ENCODE measurements around the gene TNS1. TPM values are rescaled to one million over a fixed set of nuclear protein-coding genes. Genes with fewer than 3 reads are reported as not detected.

Gene TNS1
- total and polyA plus RNA-seq, 2 donors, result 8.3 to 21.3 TPM

GRCh38 chr2:217834057-217834620, 168.7 kb downstream of the TNS1 start:
- Histone ChIP-seq H3K9me3 (ENCODE audit: control insufficient read depth in 2 of 2, insufficient read depth in 1 of 2, low read length in 1 of 2) (no peaks in the 10 kb centered on the region), H3K27me3 (ENCODE audit: control insufficient read depth in 2 of 2, insufficient read depth in 1 of 2, low read length in 1 of 2) (no peaks in the 10 kb centered on the region), H3K27ac (ENCODE audit: low read depth in 1 of 2, low read length in 1 of 2) (no peak overlapping the region), H3K4me3 (ENCODE audit: low read length in 2 of 2) (no peak overlapping the region), H3K36me3 (ENCODE audit: control insufficient read depth in 2 of 2, insufficient read depth in 2 of 2, low read length in 1 of 2) (no peaks in the 10 kb centered on the region), H3K4me1 (ENCODE audit: control insufficient read depth in 2 of 2, insufficient read depth in 2 of 2, low read length in 2 of 2) (no peaks in the 10 kb centered on the region)
- no peak for DNase-seq (ENCODE audit: low read depth in 6 of 9, low spot score in 9 of 9)
- 84% methylated on average over 3 of the region's 3 CpGs for WGBS

- Histone ChIP-seq H3K4me1 (ENCODE audit: control insufficient read depth in 2 of 2, insufficient read depth in 2 of 2, low read length in 2 of 2) (no peaks in the 10 kb centered on the region), H3K27me3 (ENCODE audit: control insufficient read depth in 2 of 2, insufficient read depth in 1 of 2, low read length in 1 of 2) (no peaks in the 10 kb centered on the region), H3K36me3 (ENCODE audit: control insufficient read depth in 2 of 2, insufficient read depth in 2 of 2, low read length in 1 of 2) (no peaks in the 10 kb centered on the region), H3K4me3 (ENCODE audit: low read length in 2 of 2) (no peak overlapping the region), H3K9me3 (ENCODE audit: control insufficient read depth in 2 of 2, insufficient read depth in 1 of 2, low read length in 1 of 2) (no peaks in the 10 kb centered on the region), H3K27ac (ENCODE audit: low read depth in 1 of 2, low read length in 1 of 2) (no peak overlapping the region)
- DNase-seq (ENCODE audit: low read depth in 6 of 9, low spot score in 9 of 9), result no peak
- WGBS, result 96% methylated on average over 8 of the region's 8 CpGs
Observed at GRCh38 chr2:217833439-217833838, 169.4 kb downstream of the TNS1 start.

GRCh38 chr2:217832987-217833386, 169.8 kb downstream of the TNS1 start:
- no peaks in the 10 kb centered on the region for H3K4me1 ChIP-seq (ENCODE audit: control insufficient read depth in 2 of 2, insufficient read depth in 2 of 2, low read length in 2 of 2)
- no peaks in the 10 kb centered on the region for H3K36me3 ChIP-seq (ENCODE audit: control insufficient read depth in 2 of 2, insufficient read depth in 2 of 2, low read length in 1 of 2)
- H3K4me3 ChIP-seq (ENCODE audit: low read length in 2 of 2), result no peak overlapping the region
- no peak overlapping the region for H3K27ac ChIP-seq (ENCODE audit: low read depth in 1 of 2, low read length in 1 of 2)
- H3K27me3 ChIP-seq (ENCODE audit: control insufficient read depth in 2 of 2, insufficient read depth in 1 of 2, low read length in 1 of 2), result no peaks in the 10 kb centered on the region
- 97% methylated on average over 15 of the region's 15 CpGs for WGBS
- no peak for DNase-seq (ENCODE audit: low read depth in 6 of 9, low spot score in 9 of 9)
- H3K9me3 ChIP-seq (ENCODE audit: control insufficient read depth in 2 of 2, insufficient read depth in 1 of 2, low read length in 1 of 2), result no peaks in the 10 kb centered on the region

GRCh38 chr2:217832115-217832514, 170.7 kb downstream of the TNS1 start:
- H3K9me3 ChIP-seq (ENCODE audit: control insufficient read depth in 2 of 2, insufficient read depth in 1 of 2, low read length in 1 of 2), result no peaks in the 10 kb centered on the region
- no peak for DNase-seq (ENCODE audit: low read depth in 6 of 9, low spot score in 9 of 9)
- no peaks in the 10 kb centered on the region for H3K36me3 ChIP-seq (ENCODE audit: control insufficient read depth in 2 of 2, insufficient read depth in 2 of 2, low read length in 1 of 2)
- H3K27me3 ChIP-seq (ENCODE audit: control insufficient read depth in 2 of 2, insufficient read depth in 1 of 2, low read length in 1 of 2), result no peaks in the 10 kb centered on the region
- H3K27ac ChIP-seq (ENCODE audit: low read depth in 1 of 2, low read length in 1 of 2), result no peak overlapping the region
- H3K4me3 ChIP-seq (ENCODE audit: low read length in 2 of 2), result no peak overlapping the region
- no peaks in the 10 kb centered on the region for H3K4me1 ChIP-seq (ENCODE audit: control insufficient read depth in 2 of 2, insufficient read depth in 2 of 2, low read length in 2 of 2)
- WGBS, result 92% methylated on average over 5 of the region's 5 CpGs

GRCh38 chr2:217831306-217831705, 171.5 kb downstream of the TNS1 start:
- DNase-seq (ENCODE audit: low read depth in 6 of 9, low spot score in 9 of 9), result no peak
- Histone ChIP-seq H3K9me3 (ENCODE audit: control insufficient read depth in 2 of 2, insufficient read depth in 1 of 2, low read length in 1 of 2) (no peaks in the 10 kb centered on the region), H3K27me3 (ENCODE audit: control insufficient read depth in 2 of 2, insufficient read depth in 1 of 2, low read length in 1 of 2) (no peaks in the 10 kb centered on the region), H3K4me3 (ENCODE audit: low read length in 2 of 2) (no peak overlapping the region), H3K36me3 (ENCODE audit: control insufficient read depth in 2 of 2, insufficient read depth in 2 of 2, low read length in 1 of 2) (no peaks in the 10 kb centered on the region), H3K27ac (ENCODE audit: low read depth in 1 of 2, low read length in 1 of 2) (no peak overlapping the region), H3K4me1 (ENCODE audit: control insufficient read depth in 2 of 2, insufficient read depth in 2 of 2, low read length in 2 of 2) (no peaks in the 10 kb centered on the region)
- WGBS, result 91% methylated on average over 10 of the region's 10 CpGs

GRCh38 chr2:217830807-217831206, 172.0 kb downstream of the TNS1 start:
- Histone ChIP-seq H3K4me1 (ENCODE audit: control insufficient read depth in 2 of 2, insufficient read depth in 2 of 2, low read length in 2 of 2) (no peaks in the 10 kb centered on the region), H3K27me3 (ENCODE audit: control insufficient read depth in 2 of 2, insufficient read depth in 1 of 2, low read length in 1 of 2) (no peaks in the 10 kb centered on the region), H3K36me3 (ENCODE audit: control insufficient read depth in 2 of 2, insufficient read depth in 2 of 2, low read length in 1 of 2) (no peaks in the 10 kb centered on the region), H3K4me3 (ENCODE audit: low read length in 2 of 2) (no peak overlapping the region), H3K9me3 (ENCODE audit: control insufficient read depth in 2 of 2, insufficient read depth in 1 of 2, low read length in 1 of 2) (no peaks in the 10 kb centered on the region), H3K27ac (ENCODE audit: low read depth in 1 of 2, low read length in 1 of 2) (no peak overlapping the region)
- 80% methylated on average over 6 of the region's 6 CpGs for WGBS
- DNase-seq (ENCODE audit: low read depth in 6 of 9, low spot score in 9 of 9), result no peak

GRCh38 chr2:217830061-217830460, 172.7 kb downstream of the TNS1 start:
- Histone ChIP-seq H3K27ac (ENCODE audit: low read depth in 1 of 2, low read length in 1 of 2) (no peak overlapping the region), H3K4me1 (ENCODE audit: control insufficient read depth in 2 of 2, insufficient read depth in 2 of 2, low read length in 2 of 2) (no peaks in the 10 kb centered on the region), H3K4me3 (ENCODE audit: low read length in 2 of 2) (no peak overlapping the region), H3K27me3 (ENCODE audit: control insufficient read depth in 2 of 2, insufficient read depth in 1 of 2, low read length in 1 of 2) (no peaks in the 10 kb centered on the region), H3K36me3 (ENCODE audit: control insufficient read depth in 2 of 2, insufficient read depth in 2 of 2, low read length in 1 of 2) (no peaks in the 10 kb centered on the region), H3K9me3 (ENCODE audit: control insufficient read depth in 2 of 2, insufficient read depth in 1 of 2, low read length in 1 of 2) (no peaks in the 10 kb centered on the region)
- no peak for DNase-seq (ENCODE audit: low read depth in 6 of 9, low spot score in 9 of 9)
- 90% methylated on average over 9 of the region's 9 CpGs for WGBS

GRCh38 chr2:217829420-217829819, 173.4 kb downstream of the TNS1 start:
- Histone ChIP-seq H3K27me3 (ENCODE audit: control insufficient read depth in 2 of 2, insufficient read depth in 1 of 2, low read length in 1 of 2) (no peaks in the 10 kb centered on the region), H3K27ac (ENCODE audit: low read depth in 1 of 2, low read length in 1 of 2) (no peak overlapping the region), H3K9me3 (ENCODE audit: control insufficient read depth in 2 of 2, insufficient read depth in 1 of 2, low read length in 1 of 2) (no peaks in the 10 kb centered on the region), H3K36me3 (ENCODE audit: control insufficient read depth in 2 of 2, insufficient read depth in 2 of 2, low read length in 1 of 2) (no peaks in the 10 kb centered on the region), H3K4me3 (ENCODE audit: low read length in 2 of 2) (no peak overlapping the region), H3K4me1 (ENCODE audit: control insufficient read depth in 2 of 2, insufficient read depth in 2 of 2, low read length in 2 of 2) (no peaks in the 10 kb centered on the region)
- DNase-seq (ENCODE audit: low read depth in 6 of 9, low spot score in 9 of 9), result no peak
- 59% methylated on average over 8 of the region's 8 CpGs for WGBS

- peaks cover 0 to 3% of the 10 kb centered on the region in 2 donors for H3K36me3 ChIP-seq (ENCODE audit: control insufficient read depth in 2 of 2, insufficient read depth in 2 of 2, low read length in 1 of 2)
- WGBS, result 87% methylated on average over 4 of the region's 4 CpGs
Observed at GRCh38 chr2:217828336-217828735, 174.5 kb downstream of the TNS1 start.

More at GRCh38 chr2:217828336-217828735, 174.5 kb downstream of the TNS1 start:
- no peak overlapping the region for H3K27ac ChIP-seq (ENCODE audit: low read depth in 1 of 2, low read length in 1 of 2)
- no peak overlapping the region for H3K4me3 ChIP-seq (ENCODE audit: low read length in 2 of 2)
- no peaks in the 10 kb centered on the region for H3K4me1 ChIP-seq (ENCODE audit: control insufficient read depth in 2 of 2, insufficient read depth in 2 of 2, low read length in 2 of 2)
- DNase-seq (ENCODE audit: low read depth in 6 of 9, low spot score in 9 of 9), result no peak
- H3K27me3 ChIP-seq (ENCODE audit: control insufficient read depth in 2 of 2, insufficient read depth in 1 of 2, low read length in 1 of 2), result no peaks in the 10 kb centered on the region
- H3K9me3 ChIP-seq (ENCODE audit: control insufficient read depth in 2 of 2, insufficient read depth in 1 of 2, low read length in 1 of 2), result no peaks in the 10 kb centered on the region

Data from thymus (tissue), 11 donors.